Activated CD4-positive, alpha-beta T cell treated with anti-CD3 and anti-CD28 coated beads, Interleukin-2, amount 50 U/mL, for 4 hours (primary cell): Measurements from ENCODE around the gene PRPF6.

Source experiments
- DNase-seq, 2 experiments: peaks; one replicate each; pipeline ENCODE4 v3.0.0-alpha.2; 2020

PRPF6 gene

GRCh38 chr20:64080013-64080812, 99.3 kb downstream of the PRPF6 start, which contains the start of gene OPRL1:
Gene OPRL1, plus strand, starts transcription at chr20:64080082. Its CDS starts 12,639 bp downstream, at chr20:64092721.
- peak in 1 of 2 experiments; percentile 27 for DNase-seq

GRCh38 chr20:64080813-64081623, 100.1 kb downstream of the PRPF6 start:
- no peak for DNase-seq

- no peak for DNase-seq
Observed at GRCh38 chr20:64081624-64081964, 100.7 kb downstream of the PRPF6 start.

GRCh38 chr20:64082126-64082731, 101.3 kb downstream of the PRPF6 start:
- DNase-seq: no peak
